SW480 (cell line): Measurements from ENCODE around the gene GPR39.

ENCODE experiments used
- DNase-seq: peaks from one replicate; pipeline ENCODE4 v3.0.0-alpha.2; 2016; ENCODE audit warnings: low spot score

Gene GPR39

DNA sequence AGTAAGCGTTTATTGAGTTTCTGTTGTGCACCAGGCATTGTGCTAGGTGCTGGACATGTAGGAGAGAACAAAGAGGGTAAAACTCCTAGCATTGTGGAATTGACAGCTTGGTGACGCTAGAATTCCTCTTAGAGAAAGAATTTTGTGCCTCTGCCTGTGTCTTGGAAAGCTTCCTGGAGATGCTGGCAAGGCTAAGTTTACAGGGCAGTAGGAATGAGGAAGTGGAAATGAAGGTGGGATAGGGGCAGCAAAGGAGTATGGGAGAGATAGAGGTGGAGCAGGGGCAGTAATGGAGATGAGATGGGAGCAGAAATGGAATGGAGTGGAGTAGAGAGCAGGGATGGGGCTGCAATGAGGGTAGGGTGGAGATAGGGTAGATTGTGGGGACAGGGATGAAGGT lies 29.8 kb downstream of the GPR39 start:
- DNase-seq, result no peak

GRCh38 chr2:132448331-132448730 lies 31.7 kb downstream of the GPR39 start:
- no peak for DNase-seq

- peak; percentile 17 for DNase-seq
Observed at GRCh38 chr2:132448771-132449170, 32.2 kb downstream of the GPR39 start.

DNA sequence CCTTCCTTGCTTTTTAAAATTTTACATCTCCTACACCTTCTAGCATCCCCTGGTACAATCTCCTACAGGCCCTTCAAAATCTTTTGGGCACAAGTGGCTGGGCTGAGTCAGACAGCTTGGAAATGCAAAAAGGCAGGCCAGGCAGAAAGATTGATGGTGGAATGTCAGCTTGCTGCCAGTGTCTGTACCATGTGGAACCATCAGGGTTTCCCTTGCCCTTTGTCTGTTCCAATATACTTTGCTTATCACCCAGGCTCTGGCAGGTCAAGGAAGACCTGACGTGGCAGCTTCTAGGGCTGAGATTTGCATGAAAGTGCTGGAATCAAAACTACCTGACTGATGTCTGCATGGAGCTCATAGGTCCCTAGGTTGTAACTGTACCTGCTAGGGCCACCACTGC lies 33.3 kb downstream of the GPR39 start:
- DNase-seq, result no peak

DNA sequence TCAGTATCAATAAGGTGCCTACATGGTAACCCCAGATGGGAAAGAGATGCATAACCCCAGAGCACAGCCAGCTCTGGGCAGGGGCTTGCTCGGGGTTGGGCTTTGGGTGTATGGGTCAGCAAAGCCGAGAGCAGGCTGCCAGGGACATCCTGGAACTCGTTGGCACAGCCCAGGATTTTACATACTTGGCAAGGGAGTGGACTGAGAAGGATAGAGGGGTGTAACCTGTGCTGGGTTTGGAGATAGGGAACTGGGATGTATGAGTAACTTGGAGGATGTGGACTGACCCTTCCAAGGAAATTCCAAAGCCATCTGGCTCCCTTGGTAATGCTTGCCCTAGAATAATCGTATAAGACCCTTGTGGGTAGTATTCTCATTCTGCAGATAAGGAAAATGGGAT lies 44.2 kb downstream of the GPR39 start:
- no peak for DNase-seq

GRCh38 chr2:132462236-132462635 lies 45.6 kb downstream of the GPR39 start:
- no peak for DNase-seq

DNA sequence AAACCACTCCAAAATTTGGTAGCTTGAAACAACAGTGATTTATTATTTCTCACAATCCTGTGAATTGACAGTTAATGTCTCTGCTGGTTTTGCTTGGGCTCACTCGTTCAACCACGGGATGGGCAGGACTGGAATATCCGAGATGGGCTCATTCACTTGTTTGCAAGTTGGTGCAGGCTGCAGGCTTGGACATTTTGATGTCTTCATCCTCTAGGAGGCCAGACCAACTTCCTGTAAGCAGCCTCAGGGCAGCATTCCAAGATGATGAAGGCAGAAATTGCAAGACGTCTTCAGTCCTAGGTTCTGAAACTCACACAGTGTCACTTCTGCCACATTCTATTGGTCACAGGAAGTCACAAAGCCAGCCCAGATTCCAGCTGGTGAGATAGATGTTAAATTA lies 47.1 kb downstream of the GPR39 start:
- no peak for DNase-seq

DNA sequence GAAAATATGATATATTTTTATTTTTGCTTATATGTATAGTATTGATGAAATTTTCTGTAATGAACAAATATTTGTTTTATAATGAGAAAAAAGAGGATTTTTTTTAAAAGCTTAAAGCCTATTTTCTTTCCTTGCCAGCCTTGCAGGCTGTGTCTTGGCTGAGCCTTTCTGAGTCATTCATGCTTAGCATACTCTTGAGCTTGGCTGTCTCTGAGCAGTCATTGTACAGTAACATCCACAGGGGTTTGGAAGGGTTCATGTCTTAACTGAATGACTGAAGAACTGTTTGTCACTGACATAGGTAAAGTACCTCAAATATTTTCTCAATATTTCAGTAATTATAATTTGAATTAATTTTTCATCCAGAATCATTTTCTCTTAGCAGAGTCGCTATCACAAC lies 49.3 kb downstream of the GPR39 start:
- DNase-seq, result no peak

GRCh38 chr2:132466428-132467028 lies 49.9 kb downstream of the GPR39 start:
- DNase-seq, result no peak

GRCh38 chr2:132468821-132469675 lies 52.4 kb downstream of the GPR39 start:
- DNase-seq, result no peak

GRCh38 chr2:132470746-132471145 lies 54.1 kb downstream of the GPR39 start:
- DNase-seq, result no peak

- DNase-seq, result no peak
Observed at GRCh38 chr2:132473174-132473883, 56.7 kb downstream of the GPR39 start.

DNA sequence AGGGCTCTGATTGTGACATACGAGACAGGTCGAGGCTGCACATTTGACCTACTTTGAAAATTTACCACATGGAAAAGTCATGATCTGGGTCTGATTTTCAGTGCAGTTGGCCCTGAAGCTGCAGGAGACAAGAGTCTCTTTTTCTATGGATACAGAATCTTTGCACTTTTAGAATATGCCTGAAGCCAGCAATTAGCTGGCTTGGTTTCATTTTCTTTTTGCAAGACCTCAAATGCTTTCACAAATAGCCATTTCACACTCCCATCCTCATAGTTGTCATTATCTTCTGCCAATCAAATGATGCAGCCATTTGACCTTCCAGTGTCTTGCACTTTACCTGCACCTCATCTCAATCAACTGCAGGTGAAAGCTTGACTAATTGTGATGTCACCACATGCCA lies 59.0 kb downstream of the GPR39 start:
- no peak for DNase-seq

- DNase-seq, result no peak
Observed at GRCh38 chr2:132477436-132477835, 60.8 kb downstream of the GPR39 start.

DNA sequence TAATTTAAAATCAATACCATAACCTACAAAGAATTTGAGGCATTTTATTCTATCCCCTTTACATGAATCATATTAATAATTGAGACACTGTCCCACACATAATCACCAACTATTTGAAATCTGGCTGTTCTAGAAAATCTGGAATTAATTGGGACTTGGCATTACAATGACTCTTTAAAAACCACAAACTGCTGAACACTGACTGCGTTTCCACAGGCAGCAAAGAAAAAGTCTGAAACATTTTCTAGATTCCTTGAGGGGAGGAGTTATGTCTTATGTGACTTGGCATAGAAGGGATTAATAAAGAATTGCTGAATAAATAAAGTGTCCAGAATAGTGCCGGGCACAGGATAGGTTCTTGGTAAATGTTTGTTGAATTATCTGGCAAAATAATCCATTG lies 61.4 kb downstream of the GPR39 start:
- no peak for DNase-seq

DNA sequence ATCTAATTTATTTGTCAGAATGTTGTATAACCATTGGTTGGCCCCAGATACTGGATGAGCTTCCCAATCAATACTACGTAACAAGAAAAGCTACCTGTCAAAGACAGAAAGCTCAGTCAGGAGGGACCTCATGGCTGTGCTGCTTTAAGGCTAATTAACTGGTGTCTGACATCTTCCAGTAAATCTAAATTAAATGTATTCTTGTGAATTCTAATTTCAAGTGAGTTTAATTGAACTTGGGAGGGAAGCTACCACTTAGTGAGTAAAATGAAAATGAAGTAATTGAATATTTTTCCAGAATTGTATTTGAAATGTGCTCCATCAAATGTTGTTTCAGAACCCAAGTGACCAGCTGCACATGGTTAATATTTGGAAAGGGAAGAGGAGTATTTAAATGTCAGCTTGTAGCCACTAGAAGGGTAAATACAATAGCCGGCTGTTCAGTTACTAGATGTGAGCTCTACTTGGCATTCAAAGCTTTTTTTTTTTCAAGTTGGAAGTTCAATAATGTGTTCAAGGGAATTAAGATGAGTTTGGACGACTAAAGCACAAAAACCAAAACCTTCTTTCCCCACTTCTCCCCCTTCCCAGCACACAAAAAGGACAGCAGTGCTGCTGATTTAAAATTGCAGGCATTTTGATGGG lies 62.0 kb downstream of the GPR39 start:
- DNase-seq, result no peak

DNA sequence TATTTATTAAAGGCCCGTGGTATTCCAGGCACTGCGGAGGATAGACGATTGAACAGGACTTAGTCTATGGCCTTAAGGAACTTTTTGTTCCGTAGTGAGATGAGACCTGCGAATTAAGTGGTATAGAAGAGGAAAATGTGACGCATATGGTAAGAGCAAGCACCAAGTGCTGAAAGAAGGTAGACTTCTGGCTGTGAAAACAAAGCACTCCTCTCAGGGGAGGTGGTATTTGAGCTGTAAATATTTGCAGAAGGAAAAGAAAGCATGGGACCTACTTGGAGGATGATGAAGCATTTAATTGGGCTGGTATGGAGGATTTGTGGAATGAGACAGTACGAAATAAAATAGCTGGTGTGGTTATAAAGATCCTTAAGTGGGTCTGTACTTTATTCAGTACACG lies 62.5 kb downstream of the GPR39 start:
- DNase-seq, result no peak

DNA sequence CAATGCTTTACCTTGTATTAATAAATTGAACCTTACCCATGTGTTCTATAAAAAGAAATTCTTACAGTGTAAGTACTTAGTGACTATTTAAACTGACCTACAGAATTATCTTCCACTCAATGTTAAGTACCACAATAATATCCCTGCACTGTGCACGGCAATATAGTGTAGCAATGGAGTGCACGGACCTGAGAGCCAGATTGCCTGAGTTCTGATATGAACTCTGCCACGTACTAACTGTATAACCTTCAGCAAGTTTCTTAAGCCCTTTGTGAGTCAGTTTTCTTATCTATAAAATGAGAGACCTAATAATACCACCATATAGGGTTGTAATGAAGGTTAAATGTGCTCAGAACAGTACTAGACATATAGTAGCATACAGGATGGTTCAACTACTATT lies 66.2 kb downstream of the GPR39 start:
- no peak for DNase-seq

DNA sequence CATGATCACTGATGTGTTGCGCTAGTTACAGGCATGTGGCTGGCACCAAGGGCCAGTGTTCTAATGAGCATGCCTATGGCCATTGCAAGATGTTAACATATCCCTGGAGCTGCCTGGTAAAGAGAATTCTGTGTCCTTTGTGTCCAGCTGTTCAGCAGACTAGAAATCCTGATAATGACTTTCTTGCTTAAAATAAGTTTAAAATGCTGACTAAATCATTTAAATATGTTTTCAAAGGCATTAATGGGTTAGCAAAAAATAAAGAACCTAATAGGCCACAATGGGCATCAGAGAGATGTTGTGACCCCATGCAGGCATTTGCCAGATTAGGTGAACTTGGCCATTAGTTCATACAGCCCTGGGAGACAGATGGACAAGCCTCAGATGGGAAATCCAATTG lies 67.5 kb downstream of the GPR39 start:
- no peak for DNase-seq

DNA sequence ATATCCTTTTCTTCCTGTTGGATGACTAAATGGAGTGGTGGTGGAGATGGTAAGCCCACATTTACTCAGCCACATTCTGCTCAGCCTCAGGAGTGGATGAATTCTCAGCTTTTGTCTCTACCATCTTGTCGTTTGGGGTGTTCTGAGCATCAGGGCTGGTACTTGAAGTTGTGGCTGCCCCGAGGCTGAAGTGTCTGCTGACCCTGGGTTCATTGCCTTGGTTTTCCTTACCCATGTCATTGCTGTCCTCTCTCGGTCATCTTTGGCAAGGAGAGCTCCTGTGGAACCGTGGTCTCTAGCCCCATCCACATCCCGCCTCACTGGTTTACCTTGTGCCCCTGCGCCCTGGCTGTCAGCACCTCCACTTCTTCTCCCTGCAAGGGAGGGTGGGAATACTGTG lies 71.9 kb downstream of the GPR39 start:
- DNase-seq, result no peak

DNA sequence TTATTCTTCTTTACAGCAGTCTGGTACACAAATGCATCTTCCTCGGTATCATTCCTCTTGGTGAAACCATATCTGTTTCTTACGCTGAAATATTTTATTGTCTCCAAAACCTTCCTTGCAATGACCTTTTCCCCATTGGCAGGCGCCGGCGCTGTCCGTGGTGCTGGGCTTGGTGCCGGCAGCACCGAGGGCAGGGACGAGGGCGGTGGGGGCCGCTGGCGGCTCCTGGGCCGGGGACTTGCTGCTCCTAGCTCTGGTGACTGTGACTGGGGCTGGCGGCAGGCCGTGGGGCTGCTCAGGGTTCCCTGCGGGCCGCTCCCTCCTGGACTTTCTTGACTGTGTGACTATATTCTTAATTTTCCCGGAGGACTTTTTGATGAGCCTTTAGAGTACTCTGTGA lies 72.5 kb downstream of the GPR39 start:
- DNase-seq, result no peak

DNA sequence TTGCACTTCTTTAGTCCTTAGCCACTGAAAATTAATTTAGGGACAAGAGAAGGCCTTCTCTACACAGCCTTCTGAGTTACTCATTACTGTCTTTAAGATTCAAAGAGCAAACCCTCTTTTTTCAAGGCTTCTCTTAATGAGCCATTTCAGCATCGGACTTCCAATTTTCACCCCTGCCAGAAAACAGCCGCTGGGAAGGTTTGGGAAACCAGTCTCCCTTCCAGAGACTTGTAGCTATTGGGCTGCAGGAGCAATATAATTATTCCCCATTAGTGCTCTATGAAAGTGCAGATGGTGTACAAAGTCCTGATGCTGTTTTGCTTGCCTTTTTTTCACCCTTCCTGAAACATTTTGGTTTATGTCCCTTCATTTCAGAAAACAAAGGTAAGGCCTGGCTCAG lies 79.3 kb downstream of the GPR39 start:
- DNase-seq, result no peak

- no peak for DNase-seq
Observed at GRCh38 chr2:132496555-132496954, 80.0 kb downstream of the GPR39 start.
